ENCODE results near the gene GRIP1.

DNA sequence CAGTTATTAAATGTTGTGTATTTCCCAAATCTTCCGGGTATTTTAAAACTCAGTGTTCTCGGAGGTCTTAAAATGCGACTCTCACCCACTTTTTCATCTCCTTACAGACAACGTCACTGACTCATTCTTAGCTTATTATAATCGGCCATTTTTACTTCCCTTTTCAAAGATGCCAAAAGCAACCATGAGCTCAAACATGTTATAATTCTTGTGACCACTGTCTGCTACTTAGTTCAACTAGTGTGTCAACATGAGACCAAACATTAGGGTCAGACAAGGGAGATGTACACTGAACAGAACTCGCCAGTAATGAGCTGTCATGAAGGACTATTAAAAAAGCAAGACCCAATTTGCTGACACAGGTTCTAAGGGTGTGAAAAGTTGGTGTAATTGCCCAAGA is 4.2 kb upstream of the GRIP1 start:
- TF ChIP-seq YY1 (IDR thresholded peaks at IDR 0.05; ENCODE audit: insufficient read depth, insufficient read length), result no peak
- no peak for TF ChIP-seq ZNF274 (IDR thresholded peaks at IDR 0.05; ENCODE audit: low read depth, low read length)
- no peak for TF ChIP-seq SUZ12 (IDR thresholded peaks at IDR 0.05; ENCODE audit: extremely low read depth, insufficient read depth, insufficient read length)

Measured in NT2/D1 (cell line).